Kidney (tissue), 14 donors: ENCODE data around the gene RBP4. TPM values are rescaled to one million over a fixed set of nuclear protein-coding genes. Genes with fewer than 3 reads are reported as not detected.
A peak's percentile ranks its signal among the peaks of the same experiment; 100 is the strongest.

Source experiments
- DNase-seq, 5 donors: peaks; one replicate each; pipeline ENCODE4 v3.0.0-alpha.2; 2013 to 2020
- FAIRE-seq: peaks from 2 replicates; lab custom pipeline; 2012; peaks lifted over from hg19 to GRCh38; lab: Jason Lieb, UNC
- H3K27ac ChIP-seq, 2 donors: one replicate each; pipeline ENCODE4 v1.7.0; 2013; ENCODE audit warnings: low read depth in 2 of 2, low read length in 2 of 2, inconsistent platforms in 1 of 2
- H3K27me3 ChIP-seq: one replicate; pipeline ENCODE4 v1.7.1; 2013; ENCODE audit warnings: low read length, inconsistent platforms; ENCODE audit not compliant: control insufficient read depth, insufficient read depth
- H3K36me3 ChIP-seq, 3 donors: one replicate each; pipeline versions ENCODE4 v1.7.0 to v1.7.1; 2013; ENCODE audit warnings: low read length in 3 of 3, control low read depth in 1 of 3, inconsistent platforms in 1 of 3; ENCODE audit not compliant: insufficient read depth in 3 of 3, control insufficient read depth in 2 of 3
- H3K4me1 ChIP-seq, 3 donors: one replicate each; pipeline versions ENCODE4 v1.7.0 to v1.7.1; 2013; ENCODE audit warnings: low read length in 3 of 3, inconsistent platforms in 1 of 3, low read depth in 1 of 3; ENCODE audit not compliant: control insufficient read depth in 2 of 3, insufficient read depth in 2 of 3
- H3K4me3 ChIP-seq, 3 donors: one replicate each; pipeline versions ENCODE4 v1.7.0 to v1.8.1; 2013; ENCODE audit warnings: low read length in 3 of 3, control low read depth in 1 of 3, inconsistent platforms in 1 of 3
- H3K9ac ChIP-seq, 3 donors: one replicate each; pipeline versions ENCODE4 v1.7.0 to v1.7.1; 2013; ENCODE audit warnings: low read length in 3 of 3, control low read depth in 1 of 3, inconsistent platforms in 1 of 3
- H3K9me3 ChIP-seq, 3 donors: one replicate each; pipeline versions ENCODE4 v1.7.0 to v1.7.1; 2013; ENCODE audit warnings: low read length in 3 of 3, control low read depth in 1 of 3, inconsistent platforms in 1 of 3; ENCODE audit not compliant: control insufficient read depth in 2 of 3, insufficient read depth in 1 of 3
- intact Hi-C: fragments of 100-400 bp; cut with DNase I; formaldehyde crosslinking; loops from one replicate; pipeline ENCODE4 v1.11.1; 2022
- polyA plus RNA-seq: library from polyadenylated mRNA; stranded (reverse); fragments of 350-450 nt; fragmentation: Illumina TruSeq; extraction: RNeasy Lipid Tissue Mini Kit (QIAGEN cat#74804); gene quantifications from one replicate; pipeline ENCODE4 v1.2.3, GENCODE V29; 2014; ENCODE audit warnings: low read depth, low replicate concordance; ENCODE audit not compliant: insufficient read depth
- total RNA-seq: library from RNA; stranded (reverse); fragmentation: NEBNext Ultra II Directional; extraction: Animal tissue kit (Norgen Biotek cat#: 25700); gene quantifications from one replicate; pipeline ENCODE4 v1.2.1, GENCODE V29; 2021
- TF ChIP-seq, protein P1 (sequence below): IDR thresholded peaks from 3 replicates; pipeline ENCODE4 v1.5.1; 2012; ENCODE audit warnings: mild to moderate bottlenecking, moderate library complexity, borderline replicate concordance; ENCODE audit not compliant: insufficient read depth; ENCODE audit errors: extremely low read depth
- donor health status: control.
- donor health status: control.
- donor health status: control.
- donor health status: control.
- donor health status: control.
- donor health status: DM: yes; HTN: yes; CAD: no.
- donor health status: Normal renal cell carcinoma (clear cell type).

Gene RBP4
- total and polyA plus RNA-seq, 2 donors from 2014 or later, result 24.3 to 77.4 TPM

DNA sequence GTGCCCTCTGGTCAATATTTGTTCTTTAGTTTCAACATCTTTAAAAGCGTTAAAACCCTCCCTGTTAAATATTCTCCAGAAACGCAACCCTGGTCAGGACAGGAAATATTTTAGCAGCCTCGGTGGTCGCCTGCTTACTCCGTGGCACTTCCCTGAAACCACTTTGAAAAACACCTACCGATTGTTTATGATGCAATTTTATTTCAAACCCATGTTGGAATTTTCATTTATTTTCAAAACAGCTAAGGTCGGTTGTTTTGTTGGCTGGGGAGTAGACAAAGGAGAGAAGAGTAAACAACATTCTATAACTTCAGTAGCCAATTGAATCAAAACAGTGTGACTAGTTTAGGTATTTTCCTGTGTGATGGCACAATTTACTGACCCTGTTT, 733 bp upstream of the RBP4 start:
- peaks cover 32% of the 10 kb centered on the region for H3K27me3 ChIP-seq
- intact Hi-C loops, result no loop called here
- no peaks in the 10 kb centered on the region for H3K4me1 ChIP-seq
- FAIRE-seq (no peak), DNase-seq (no peak)
- no peak overlapping the region for H3K27ac ChIP-seq
- no peaks in the 10 kb centered on the region for H3K36me3 ChIP-seq
- TF ChIP-seq, protein P1, sequence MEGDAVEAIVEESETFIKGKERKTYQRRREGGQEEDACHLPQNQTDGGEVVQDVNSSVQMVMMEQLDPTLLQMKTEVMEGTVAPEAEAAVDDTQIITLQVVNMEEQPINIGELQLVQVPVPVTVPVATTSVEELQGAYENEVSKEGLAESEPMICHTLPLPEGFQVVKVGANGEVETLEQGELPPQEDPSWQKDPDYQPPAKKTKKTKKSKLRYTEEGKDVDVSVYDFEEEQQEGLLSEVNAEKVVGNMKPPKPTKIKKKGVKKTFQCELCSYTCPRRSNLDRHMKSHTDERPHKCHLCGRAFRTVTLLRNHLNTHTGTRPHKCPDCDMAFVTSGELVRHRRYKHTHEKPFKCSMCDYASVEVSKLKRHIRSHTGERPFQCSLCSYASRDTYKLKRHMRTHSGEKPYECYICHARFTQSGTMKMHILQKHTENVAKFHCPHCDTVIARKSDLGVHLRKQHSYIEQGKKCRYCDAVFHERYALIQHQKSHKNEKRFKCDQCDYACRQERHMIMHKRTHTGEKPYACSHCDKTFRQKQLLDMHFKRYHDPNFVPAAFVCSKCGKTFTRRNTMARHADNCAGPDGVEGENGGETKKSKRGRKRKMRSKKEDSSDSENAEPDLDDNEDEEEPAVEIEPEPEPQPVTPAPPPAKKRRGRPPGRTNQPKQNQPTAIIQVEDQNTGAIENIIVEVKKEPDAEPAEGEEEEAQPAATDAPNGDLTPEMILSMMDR, result no peak
- H3K4me3 ChIP-seq, result peak overlapping the region in 1 of 3 donors; percentile 43
- H3K9ac ChIP-seq, result no peak overlapping the region
- no peaks in the 10 kb centered on the region for H3K9me3 ChIP-seq

DNA sequence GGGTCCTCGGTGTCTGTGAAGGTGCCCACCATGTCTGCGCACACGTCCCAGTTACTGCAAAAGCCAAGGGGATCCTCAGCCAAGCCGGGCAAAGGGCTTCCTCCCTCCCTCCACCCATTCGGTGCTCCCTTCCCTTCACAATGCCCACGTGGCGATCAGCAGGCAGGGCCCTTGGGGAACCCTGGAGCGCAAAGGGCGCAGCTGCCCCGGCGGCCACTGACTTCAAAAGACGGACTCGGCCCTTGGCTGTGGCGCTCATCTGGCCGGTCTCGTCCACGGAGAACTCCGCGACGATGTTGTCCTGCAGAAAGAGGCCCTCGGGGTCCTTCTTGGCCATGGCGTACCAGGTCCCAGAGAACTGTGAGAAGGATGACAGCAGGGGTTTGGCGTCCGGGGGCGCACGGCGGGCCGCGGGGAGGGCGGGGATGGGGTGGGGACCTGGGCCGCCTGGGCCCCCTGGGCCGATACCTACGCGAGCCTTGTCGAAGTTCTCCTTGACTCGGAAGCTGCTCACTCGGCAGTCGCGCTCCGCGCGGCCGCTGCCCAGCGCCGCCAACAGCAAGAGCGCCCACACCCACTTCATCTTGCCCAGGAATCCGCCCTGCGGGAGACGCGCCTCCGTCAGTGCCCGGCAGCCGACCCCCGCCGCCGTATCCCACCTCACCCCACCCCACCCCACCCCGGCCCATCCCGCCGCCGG, 439 bp downstream of the RBP4 start:
- Histone ChIP-seq H3K9ac (no peak overlapping the region), H3K27ac (no peak overlapping the region), H3K4me3 (peak overlapping the region in 1 of 3 donors; percentile 29), H3K4me1 (no peaks in the 10 kb centered on the region), H3K27me3 (peaks cover 32% of the 10 kb centered on the region), H3K36me3 (no peaks in the 10 kb centered on the region), H3K9me3 (no peaks in the 10 kb centered on the region)
- DNase-seq (peak; percentile 61 to 79 (median 69)), FAIRE-seq (no peak)
- TF ChIP-seq, protein P1, result no peak
- intact Hi-C loops, result no loop called here

DNA sequence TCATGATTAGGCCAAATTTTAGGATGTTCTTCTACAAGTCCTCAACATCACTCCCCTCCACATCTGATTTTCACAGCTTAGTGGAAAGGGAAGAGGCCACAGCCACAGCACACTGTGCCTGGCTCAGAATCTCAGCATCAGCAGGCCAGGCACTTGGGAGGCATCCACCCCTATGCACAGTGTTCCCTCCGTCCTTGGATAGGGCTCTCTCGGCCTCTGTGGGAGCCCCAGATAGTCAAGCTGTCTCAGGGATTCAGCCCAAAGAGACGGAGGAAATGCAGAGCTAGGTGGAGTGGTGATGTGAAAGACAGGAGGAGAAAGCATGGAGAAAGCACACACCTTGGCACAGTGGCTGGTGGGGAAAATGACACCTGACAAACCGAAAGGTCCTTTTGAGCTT, 1.3 kb downstream of the RBP4 start:
- no peak overlapping the region for H3K27ac ChIP-seq
- H3K4me1 ChIP-seq, result no peaks in the 10 kb centered on the region
- H3K4me3 ChIP-seq, result peak overlapping the region in 1 of 3 donors; percentile 29
- no peak for FAIRE-seq
- no peaks in the 10 kb centered on the region for H3K9me3 ChIP-seq
- H3K9ac ChIP-seq, result no peak overlapping the region
- H3K27me3 ChIP-seq, result peaks cover 32% of the 10 kb centered on the region
- TF ChIP-seq, protein P1, result no peak
- H3K36me3 ChIP-seq, result no peaks in the 10 kb centered on the region
- DNase-seq, result no peak
- intact Hi-C loops, result no loop called here
